Measurements from ENCODE around the gene RFC2.
A peak's percentile ranks its signal among the peaks of the same experiment; 100 is the strongest.
"Not testable (repeated sequence)": the region's sequence is repeated elsewhere in the genome, so short reads cannot be mapped to it uniquely, and the experiment has no call there.

RFC2 gene

DNA sequence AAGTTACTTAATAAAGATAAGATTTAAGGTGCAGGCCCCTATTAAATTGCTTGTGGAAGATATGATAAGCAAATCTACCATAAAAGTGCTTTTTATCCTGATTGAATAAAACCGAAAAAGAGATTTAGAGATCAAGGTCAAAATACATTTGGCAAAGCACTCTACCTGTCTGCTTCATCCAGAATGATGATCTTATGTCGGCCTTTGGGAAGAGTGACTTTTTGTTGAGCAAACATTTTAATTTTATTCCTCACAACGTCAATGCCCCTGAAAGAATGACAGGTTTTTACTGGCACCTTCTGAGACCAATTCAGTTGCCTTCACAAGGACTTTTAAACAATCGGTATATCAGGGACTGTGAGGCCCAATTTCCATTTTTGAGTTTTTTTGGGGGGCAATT lies 7.7 kb downstream of the RFC2 start:
- no peak for DNase-seq

DNA sequence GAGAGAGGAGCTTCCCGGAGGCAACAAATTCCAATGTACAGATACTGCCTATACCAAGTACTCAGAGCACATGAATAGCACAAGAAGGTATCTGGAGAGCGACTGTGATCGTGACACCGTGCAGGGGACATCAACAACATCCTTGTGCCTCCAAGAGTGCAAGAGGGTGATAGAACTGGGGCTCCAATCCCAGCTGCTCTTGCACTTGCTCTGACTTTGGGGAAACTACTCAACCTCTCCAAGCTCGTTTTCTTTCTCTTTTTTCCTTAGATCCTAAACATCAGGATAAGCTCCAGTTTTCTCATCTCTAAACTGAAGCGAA lies 12.1 kb downstream of the RFC2 start:
- no peak for DNase-seq

GRCh38 chr7:74240482-74240881 lies 13.7 kb downstream of the RFC2 start:
- no peak for DNase-seq

DNA sequence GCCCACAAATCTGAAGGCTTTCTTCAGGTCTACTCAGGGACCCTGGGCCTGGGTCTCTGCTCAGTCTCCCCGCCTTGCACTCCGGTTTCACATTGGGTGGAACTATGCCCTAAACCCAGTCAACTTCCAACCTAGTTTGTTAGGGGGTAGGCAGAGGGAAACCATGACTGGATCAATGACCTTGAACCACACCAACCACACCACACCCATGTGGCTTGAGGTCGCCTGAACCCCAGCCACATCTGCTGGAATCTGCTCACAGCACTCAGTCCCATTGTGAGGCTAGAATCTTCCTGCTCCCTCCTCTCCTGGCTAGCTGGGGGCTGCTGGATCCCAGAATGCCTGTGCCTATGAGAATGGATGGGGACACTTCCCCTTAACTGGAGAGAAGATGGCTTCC lies 17.9 kb downstream of the RFC2 start:
- DNase-seq, result peak; percentile 28

- no peak for DNase-seq
Measured at GRCh38 chr7:74235518-74236268, 18.5 kb downstream of the RFC2 start.

DNA sequence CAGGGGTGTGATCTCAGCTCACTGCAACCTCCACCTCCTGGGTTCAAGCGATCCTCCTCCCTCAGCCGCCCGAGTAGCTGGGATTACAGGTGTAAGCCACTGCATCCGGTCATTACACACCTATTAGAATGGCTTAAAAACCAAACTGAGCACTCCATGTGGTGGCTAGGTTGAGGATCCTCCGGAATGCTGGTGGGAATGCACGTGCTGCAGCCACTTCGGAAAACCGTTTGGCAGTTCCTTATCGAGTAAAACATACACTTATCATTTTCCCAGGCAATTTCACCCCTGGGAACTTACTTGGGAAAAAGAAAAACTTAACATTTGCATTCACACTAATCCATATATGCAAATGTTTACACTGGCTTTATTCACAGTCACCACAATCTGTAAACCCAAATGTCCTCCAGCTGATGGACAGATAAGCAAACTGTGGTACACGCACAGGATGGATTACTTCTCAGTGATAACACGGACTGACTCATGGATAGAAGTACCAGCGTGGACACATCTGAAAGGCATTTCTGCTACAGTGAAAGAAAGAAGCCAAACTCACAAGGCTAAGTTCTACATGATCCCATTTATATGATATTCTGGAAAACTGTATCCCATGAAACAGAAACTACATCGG lies 20.4 kb downstream of the RFC2 start:
- DNase-seq, result no peak

DNA sequence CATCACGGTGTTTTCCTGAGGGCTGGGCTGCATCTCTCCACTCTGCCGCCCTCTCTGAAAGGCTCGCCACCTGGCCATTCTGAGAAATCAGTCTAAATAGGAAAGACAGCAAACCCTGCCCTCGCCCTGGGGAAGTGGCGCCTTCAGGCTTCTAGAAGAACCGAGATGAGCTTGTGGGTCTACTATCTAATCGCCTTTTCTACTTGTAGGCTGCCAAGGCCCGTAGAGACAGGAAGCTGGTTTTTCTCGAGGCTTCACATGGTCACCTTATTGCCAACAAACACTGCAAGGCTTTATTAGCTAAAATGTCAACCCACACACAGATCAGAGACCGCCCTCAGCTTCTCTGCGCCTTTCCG lies 23.0 kb downstream of the RFC2 start:
- DNase-seq, result no peak

GRCh38 chr7:74230446-74231231 lies 23.6 kb downstream of the RFC2 start:
- no peak for DNase-seq

DNA sequence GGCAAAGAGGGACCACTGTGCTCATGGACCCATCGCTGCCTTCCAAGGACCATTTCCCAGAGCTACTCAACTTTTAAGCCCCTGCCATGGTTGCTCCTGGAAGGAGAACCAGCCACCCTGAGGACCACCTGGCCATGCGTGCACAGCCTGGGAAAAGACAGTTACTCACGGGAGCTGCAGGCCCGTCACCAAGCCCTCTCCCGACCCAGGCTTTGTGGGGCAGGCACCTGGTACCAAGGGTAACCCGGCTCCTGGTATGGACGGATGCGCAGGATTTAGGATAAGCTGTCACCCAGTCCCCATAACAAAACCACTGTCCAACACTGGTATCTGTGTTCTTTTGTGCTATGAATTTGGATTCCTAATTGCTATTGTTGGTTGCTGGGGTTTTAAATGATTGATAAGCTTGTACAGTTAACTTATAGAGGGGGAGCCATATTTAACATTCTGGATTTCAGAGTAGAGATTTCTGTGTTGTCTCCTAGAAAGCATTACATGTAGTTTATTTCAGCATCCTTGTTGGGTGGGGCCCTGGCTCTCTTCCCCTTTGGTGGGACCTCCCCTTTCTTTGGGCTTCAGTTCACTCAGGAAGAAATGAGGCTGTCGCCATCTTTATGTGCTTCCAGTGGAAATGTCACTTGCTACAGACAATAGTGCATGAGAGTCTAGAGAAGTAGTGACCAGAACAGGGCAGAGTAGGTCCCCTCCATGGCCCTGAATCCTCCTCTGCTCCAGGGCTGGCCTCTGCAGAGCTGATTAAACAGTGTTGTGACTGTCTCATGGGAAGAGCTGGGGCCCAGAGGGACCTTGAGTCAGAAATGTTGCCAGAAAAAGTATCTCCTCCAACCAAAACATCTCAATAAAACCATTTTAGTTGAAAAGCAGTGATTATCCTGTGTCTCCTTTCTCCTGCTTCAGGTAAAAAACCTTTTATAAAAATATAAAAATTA lies 25.0 kb downstream of the RFC2 start:
- DNase-seq, result no peak

GRCh38 chr7:74226633-74227032 lies 27.6 kb downstream of the RFC2 start:
- no peak for DNase-seq

GRCh38 chr7:74225400-74225799 lies 28.8 kb downstream of the RFC2 start:
- DNase-seq, result no peak

DNA sequence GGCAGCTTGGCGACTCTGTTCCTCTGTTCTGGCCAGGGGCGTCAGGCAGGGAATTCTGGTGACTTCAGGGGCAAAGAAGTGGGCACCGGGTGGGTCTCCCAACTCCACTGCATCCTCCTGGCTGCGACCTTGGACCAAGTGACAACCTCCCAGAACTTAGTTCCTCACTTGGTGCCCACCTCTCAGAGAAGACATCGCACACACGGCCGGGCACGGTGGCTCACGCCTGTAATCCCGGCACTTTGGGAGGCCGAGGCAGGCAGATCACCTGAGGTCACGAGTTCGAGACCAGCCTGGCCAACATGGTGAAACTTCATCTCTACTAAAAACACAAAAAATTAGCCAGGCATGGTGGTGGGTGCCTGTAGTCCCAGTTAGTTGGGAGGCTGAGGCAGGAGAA lies 29.3 kb downstream of the RFC2 start:
- DNase-seq, result not testable (repeated sequence)

DNA sequence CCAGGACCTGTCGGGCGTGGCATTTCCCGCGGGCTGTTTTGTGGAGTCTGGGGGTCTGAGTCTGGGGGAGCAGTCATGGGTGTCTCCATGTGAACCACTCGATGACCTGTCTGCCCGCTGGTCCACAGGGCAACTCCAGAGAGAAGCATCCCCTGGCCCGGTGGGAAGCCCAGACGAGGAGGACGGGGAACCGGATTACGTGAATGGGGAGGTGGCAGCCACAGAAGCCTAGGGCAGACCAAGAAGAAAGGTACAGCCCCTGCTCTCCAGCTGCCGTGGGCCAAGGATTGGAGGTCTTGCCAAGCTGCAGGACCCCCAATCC lies 29.7 kb downstream of the RFC2 start:
- no peak for DNase-seq

DNA sequence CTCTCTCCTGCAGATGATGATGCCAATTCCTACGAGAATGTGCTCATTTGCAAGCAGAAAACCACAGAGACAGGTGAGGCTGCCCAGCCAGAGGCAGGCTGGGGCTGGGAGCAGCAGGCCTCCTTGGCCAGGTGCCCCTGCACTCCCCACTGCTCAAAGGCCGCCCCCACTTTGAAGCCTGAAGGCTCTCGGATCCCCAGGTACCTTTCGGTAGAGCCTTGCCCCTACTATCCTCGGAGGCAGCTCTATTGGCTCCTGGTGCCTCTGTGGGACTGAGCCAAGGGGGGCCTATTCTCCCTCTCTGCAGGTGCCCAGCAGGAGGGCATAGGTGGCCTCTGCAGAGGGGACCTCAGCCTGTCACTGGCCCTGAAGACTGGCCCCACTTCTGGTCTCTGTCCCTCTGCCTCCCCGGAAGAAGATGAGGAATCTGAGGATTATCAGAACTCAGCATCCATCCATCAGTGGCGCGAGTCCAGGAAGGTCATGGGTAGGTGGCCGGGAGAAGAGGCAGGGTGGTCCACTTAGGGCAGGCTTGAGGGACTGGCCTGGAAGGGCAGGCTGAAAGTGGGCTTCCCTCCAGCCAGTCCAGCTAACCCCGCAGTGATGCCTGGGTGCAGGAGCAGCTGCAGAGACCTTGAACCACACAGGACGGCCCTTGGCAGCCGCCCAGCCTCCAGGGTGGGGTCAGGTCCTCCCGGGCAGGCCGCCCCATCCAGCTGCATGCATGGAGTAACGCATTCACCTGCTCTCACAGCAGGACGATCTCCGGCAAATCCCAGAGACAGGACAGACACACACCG lies 30.3 kb downstream of the RFC2 start:
- DNase-seq, result no peak

GRCh38 chr7:74222851-74223710 lies 31.1 kb downstream of the RFC2 start:
- no peak for DNase-seq

DNA sequence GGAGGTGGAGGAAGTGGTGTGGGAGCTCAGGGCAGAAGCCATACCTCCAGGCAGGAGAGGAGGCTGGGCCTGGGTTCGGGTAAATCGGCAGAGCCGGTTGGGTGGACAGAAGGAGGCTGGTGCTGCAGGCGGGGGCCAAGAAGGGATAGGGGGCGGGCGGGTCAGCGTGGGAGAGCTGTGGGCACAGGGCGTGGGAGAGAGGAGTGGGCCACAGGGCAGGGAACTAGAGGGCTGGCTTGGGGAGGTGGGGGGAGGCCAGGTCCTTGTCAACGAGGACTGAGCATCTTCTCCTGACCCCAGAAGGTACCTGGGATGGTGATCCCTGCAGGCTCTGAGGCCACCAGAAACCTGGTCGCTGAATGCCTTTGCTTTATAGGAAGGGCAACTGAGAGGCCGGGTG lies 32.5 kb downstream of the RFC2 start:
- DNase-seq, result no peak

GRCh38 chr7:74220229-74220628 lies 34.0 kb downstream of the RFC2 start:
- DNase-seq, result no peak

DNA sequence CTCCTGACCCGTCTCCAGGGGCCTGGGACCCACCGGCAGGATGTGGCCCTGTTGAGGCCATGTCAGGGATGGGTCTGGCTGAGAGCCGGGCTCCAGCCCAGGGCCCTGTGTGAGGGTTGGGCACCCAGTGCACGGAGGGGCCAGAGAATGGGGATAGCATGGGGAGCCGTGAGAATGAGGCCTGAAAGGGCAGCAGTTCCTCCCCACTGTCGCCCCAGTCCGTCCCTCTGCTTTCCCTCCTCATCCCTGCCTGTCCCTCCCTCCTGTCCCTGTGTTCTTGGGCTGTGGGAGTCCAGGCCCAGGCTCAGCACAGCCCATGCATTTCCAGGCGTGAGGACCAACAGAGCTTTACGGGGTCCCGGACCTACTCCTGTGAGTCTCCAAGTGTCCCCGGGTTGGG lies 34.8 kb downstream of the RFC2 start:
- DNase-seq, result no peak

DNA sequence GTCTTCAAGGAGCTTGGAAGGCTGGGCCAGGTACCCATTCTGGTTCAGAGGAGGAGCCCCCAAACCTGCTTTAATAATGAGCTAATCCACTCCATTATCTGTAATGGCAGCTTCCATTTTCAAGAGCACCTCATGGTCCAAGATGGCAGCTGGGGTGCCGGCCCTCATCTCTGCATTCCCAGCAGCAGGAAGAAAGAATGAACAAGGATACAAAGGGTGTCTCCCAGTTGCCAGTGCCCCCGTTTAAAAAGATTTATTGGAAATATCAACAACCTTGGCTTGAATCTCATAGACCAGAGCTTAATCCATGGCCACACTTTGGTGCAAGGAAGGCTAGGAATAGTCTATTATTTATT lies 35.9 kb downstream of the RFC2 start:
- DNase-seq, result no peak

GRCh38 chr7:74217455-74218342 lies 36.5 kb downstream of the RFC2 start:
- DNase-seq, result peak; percentile 43

Measured in activated CD4-positive, alpha-beta T cell treated with anti-CD3 and anti-CD28 coated beads, Interleukin-2, Interleukin-6, amounts not matched to agents 100 ng/mL and 50 ng/mL, durations not matched to agents 16 hours and 8 hours (primary cell).